Measurements from ENCODE around the gene NFKB1.

Gene NFKB1

GRCh38 chr4:102501447-102501696, 213 bp downstream of the NFKB1 start:
- no peak for DNase-seq

- no peak for DNase-seq
These were observed 1.3 kb downstream of the NFKB1 start for GRCh38 chr4:102502543-102502818.

GRCh38 chr4:102503301-102503746, 2.2 kb downstream of the NFKB1 start:
- no peak for DNase-seq

- no peak for DNase-seq
These were observed 3.0 kb downstream of the NFKB1 start for GRCh38 chr4:102503831-102504786.

- no peak for DNase-seq
These were observed 3.8 kb downstream of the NFKB1 start for GRCh38 chr4:102504941-102505340.

- no peak for DNase-seq
These were observed 4.5 kb downstream of the NFKB1 start for GRCh38 chr4:102505708-102506107.

- no peak for DNase-seq
These were observed 5.4 kb downstream of the NFKB1 start for GRCh38 chr4:102506523-102506922.

GRCh38 chr4:102511830-102512605, 10.9 kb downstream of the NFKB1 start:
- DNase-seq: no peak

GRCh38 chr4:102514298-102514964, 13.3 kb downstream of the NFKB1 start:
- DNase-seq: no peak

- DNase-seq: no peak
These were observed 16.6 kb downstream of the NFKB1 start for GRCh38 chr4:102517753-102518152.

GRCh38 chr4:102518703-102519131, 17.6 kb downstream of the NFKB1 start:
- no peak for DNase-seq

GRCh38 chr4:102519925-102520324, 18.8 kb downstream of the NFKB1 start:
- no peak for DNase-seq

- DNase-seq: no peak
These were observed 20.4 kb downstream of the NFKB1 start for GRCh38 chr4:102521570-102521969.

GRCh38 chr4:102522031-102522440, 20.9 kb downstream of the NFKB1 start:
- DNase-seq: no peak

- no peak for DNase-seq
These were observed 23.5 kb downstream of the NFKB1 start for GRCh38 chr4:102524691-102525090.

- no peak for DNase-seq
These were observed 23.9 kb downstream of the NFKB1 start for GRCh38 chr4:102525097-102525496.

GRCh38 chr4:102525504-102525903, 24.3 kb downstream of the NFKB1 start:
- DNase-seq: no peak

- no peak for DNase-seq
These were observed 25.4 kb downstream of the NFKB1 start for GRCh38 chr4:102526532-102526931.

GRCh38 chr4:102527695-102528283, 26.6 kb downstream of the NFKB1 start:
- no peak for DNase-seq

GRCh38 chr4:102529977-102530376, 28.8 kb downstream of the NFKB1 start:
- DNase-seq: no peak

GRCh38 chr4:102530986-102531385, 29.8 kb downstream of the NFKB1 start:
- DNase-seq: no peak

GRCh38 chr4:102531462-102531861, 30.3 kb downstream of the NFKB1 start:
- no peak for DNase-seq

GRCh38 chr4:102533348-102533747, 32.2 kb downstream of the NFKB1 start:
- DNase-seq: no peak

Data from NCI-H2171 (cell line).